Activated CD4-positive, alpha-beta T cell treated with anti-CD3 and anti-CD28 coated beads, Interleukin-2, amount 10 ng/mL, durations not matched to agents 24 days and 14 days (primary cell): ENCODE data around the gene SLC26A11. TPM values are rescaled to one million over a fixed set of nuclear protein-coding genes. Genes with fewer than 3 reads are reported as not detected.

Source experiments
- DNase-seq: peaks from one replicate; pipeline ENCODE4 v3.0.0; 2022
- H3K27ac Mint-ChIP-seq: one replicate; pipeline ENCODE4 v1.8.0; 2022; ENCODE audit warnings: mild to moderate bottlenecking, mixed read lengths
- H3K27me3 Mint-ChIP-seq: one replicate; pipeline ENCODE4 v1.8.0; 2022; ENCODE audit warnings: mixed read lengths
- H3K36me3 Mint-ChIP-seq: one replicate; pipeline ENCODE4 v1.8.0; 2022; ENCODE audit warnings: low read depth, mild to moderate bottlenecking, mixed read lengths
- H3K4me1 Mint-ChIP-seq: one replicate; pipeline ENCODE4 v1.8.0; 2021; ENCODE audit warnings: mixed read lengths
- H3K4me3 Mint-ChIP-seq: one replicate; pipeline ENCODE4 v1.8.0; 2022; ENCODE audit warnings: mild to moderate bottlenecking, moderate library complexity, mixed read lengths
- H3K9me3 Mint-ChIP-seq: one replicate; pipeline ENCODE4 v1.8.0; 2021; ENCODE audit warnings: mixed read lengths
- intact Hi-C: fragments of 100-400 bp; cut with micrococcal nuclease; formaldehyde crosslinking; loops from one replicate; pipeline ENCODE4 v1.15.1; 2023
- total RNA-seq: library from RNA; stranded (reverse); gene quantifications from 2 replicates; pipeline ENCODE4 v1.2.3, GENCODE V29; 2022

Gene SLC26A11
- total RNA-seq, 1 donor from 2014 or later = 4.3 TPM

DNA sequence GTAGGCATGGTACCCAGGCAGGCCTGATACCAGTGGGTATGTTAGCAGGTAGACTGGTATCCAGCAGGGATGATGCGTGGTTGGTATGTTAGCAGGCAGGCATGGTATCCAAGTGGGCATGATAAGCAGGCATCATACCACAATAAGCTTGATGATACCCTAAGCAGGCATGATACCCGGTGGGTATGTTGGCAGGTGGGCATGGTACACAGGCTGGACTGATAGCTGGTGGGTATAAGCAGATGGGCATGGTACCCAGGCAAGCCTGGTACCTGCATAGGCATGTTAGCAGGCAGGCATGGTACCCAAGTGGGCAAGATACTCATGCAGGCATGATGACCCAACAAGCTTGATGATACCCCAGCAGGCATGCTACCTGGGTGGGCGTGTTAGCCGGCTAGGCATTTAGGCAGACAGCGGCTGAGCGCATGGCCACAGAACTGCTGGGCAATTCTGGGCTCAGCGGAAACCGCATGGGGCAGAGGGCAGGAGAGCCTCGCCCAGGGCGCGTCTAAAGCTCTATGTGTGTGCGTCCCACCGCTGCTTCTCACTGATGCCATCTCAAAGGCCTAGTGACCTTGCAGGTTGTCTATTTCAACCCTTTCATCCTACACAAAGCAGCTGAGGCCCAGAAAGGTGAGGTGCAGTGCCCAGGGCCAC is 2.4 kb upstream of the SLC26A11 start:
- H3K9me3 Mint-ChIP-seq = no peaks in the 10 kb centered on the region
- H3K27me3 Mint-ChIP-seq = peaks cover 2% of the 10 kb centered on the region
- intact Hi-C loops = loop anchor here (2.0 to 5.0 kb wide), 3 partner anchors 34 to 71 kb away; partner anchors contain the start of gene EIF4A3
- H3K4me1 Mint-ChIP-seq = peaks cover 8% of the 10 kb centered on the region
- no peak overlapping the region for H3K4me3 Mint-ChIP-seq
- H3K27ac Mint-ChIP-seq = no peak overlapping the region
- H3K36me3 Mint-ChIP-seq = peaks cover 9% of the 10 kb centered on the region
- DNase-seq = no peak

- peak overlapping the region; percentile 73 for H3K27ac Mint-ChIP-seq
- peaks cover 8% of the 10 kb centered on the region for H3K4me1 Mint-ChIP-seq
- peaks cover 2% of the 10 kb centered on the region for H3K27me3 Mint-ChIP-seq
- H3K4me3 Mint-ChIP-seq = peak overlapping the region; percentile 93
- no peak for DNase-seq
- peaks cover 9% of the 10 kb centered on the region for H3K36me3 Mint-ChIP-seq
- no peaks in the 10 kb centered on the region for H3K9me3 Mint-ChIP-seq
- intact Hi-C loops = loop anchor here (2.0 to 5.0 kb wide), 3 partner anchors 34 to 72 kb away; partner anchors contain the start of gene EIF4A3
These were observed 1.8 kb upstream of the SLC26A11 start for GRCh38 chr17:80218391-80218790.

GRCh38 chr17:80219013-80219762 is 1.0 kb upstream of the SLC26A11 start:
- H3K27ac Mint-ChIP-seq = peak overlapping the region; percentile 91
- H3K27me3 Mint-ChIP-seq = peaks cover 2% of the 10 kb centered on the region
- intact Hi-C loops = loop anchor here (2.0 to 5.0 kb wide), 3 partner anchors 33 to 72 kb away; partner anchors contain the start of gene EIF4A3
- peak overlapping the region; percentile 93 for H3K4me3 Mint-ChIP-seq
- peak; percentile 94 for DNase-seq
- H3K36me3 Mint-ChIP-seq = peaks cover 9% of the 10 kb centered on the region
- H3K4me1 Mint-ChIP-seq = peaks cover 11% of the 10 kb centered on the region
- H3K9me3 Mint-ChIP-seq = no peaks in the 10 kb centered on the region

- intact Hi-C loops = loop anchor here (2.0 to 5.0 kb wide), 3 partner anchors 33 to 73 kb away; partner anchors contain the start of gene EIF4A3
These were observed 519 bp upstream of the SLC26A11 start for GRCh38 chr17:80219763-80220053.

DNA sequence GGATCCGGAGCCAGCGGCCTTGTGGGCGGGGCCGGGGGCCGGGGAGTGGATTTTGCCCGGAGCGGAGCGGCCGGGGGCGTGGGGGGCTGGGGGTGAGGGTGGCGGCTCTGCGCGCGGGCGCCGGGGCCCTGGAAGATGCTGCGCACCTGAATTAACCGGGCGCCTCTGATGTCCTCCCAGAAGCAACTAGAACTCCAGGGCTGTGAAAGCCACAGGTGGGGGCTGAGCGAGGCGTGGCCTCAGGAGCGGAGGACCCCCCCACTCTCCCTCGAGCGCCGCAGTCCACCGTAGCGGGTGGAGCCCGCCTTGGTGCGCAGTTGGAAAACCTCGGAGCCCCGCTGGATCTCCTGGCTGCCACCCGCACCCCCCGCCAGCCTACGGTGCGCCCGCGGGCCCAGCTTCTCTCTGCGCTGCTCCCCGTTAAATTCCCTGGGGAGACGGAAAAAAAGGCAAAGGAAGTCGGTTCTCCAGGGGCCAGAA is 549 bp downstream of the SLC26A11 start:
- H3K27me3 Mint-ChIP-seq = peaks cover 2% of the 10 kb centered on the region
- H3K4me3 Mint-ChIP-seq = peak overlapping the region; percentile 77
- peaks cover 11% of the 10 kb centered on the region for H3K4me1 Mint-ChIP-seq
- H3K27ac Mint-ChIP-seq = peak overlapping the region; percentile 60
- no peaks in the 10 kb centered on the region for H3K9me3 Mint-ChIP-seq
- peak; percentile 67 for DNase-seq
- peaks cover 9% of the 10 kb centered on the region for H3K36me3 Mint-ChIP-seq
- intact Hi-C loops = no loop called here

More at GRCh38 chr17:80219763-80220053, 519 bp upstream of the SLC26A11 start:
- Mint-ChIP-seq H3K27me3 (peaks cover 2% of the 10 kb centered on the region), H3K9me3 (no peaks in the 10 kb centered on the region), H3K4me3 (peak overlapping the region; percentile 93), H3K27ac (peak overlapping the region; percentile 91), H3K36me3 (peaks cover 9% of the 10 kb centered on the region), H3K4me1 (peaks cover 11% of the 10 kb centered on the region)
- DNase-seq = no peak

- H3K9me3 Mint-ChIP-seq = no peaks in the 10 kb centered on the region
- H3K36me3 Mint-ChIP-seq = peaks cover 2% of the 10 kb centered on the region
- H3K27ac Mint-ChIP-seq = peak overlapping the region; percentile 60
- H3K4me3 Mint-ChIP-seq = peak overlapping the region; percentile 77
- peaks cover 11% of the 10 kb centered on the region for H3K4me1 Mint-ChIP-seq
- intact Hi-C loops = no loop called here
- no peak for DNase-seq
- peaks cover 2% of the 10 kb centered on the region for H3K27me3 Mint-ChIP-seq
These were observed 1.3 kb downstream of the SLC26A11 start for GRCh38 chr17:80221351-80222105.

GRCh38 chr17:80222376-80223141 is 2.3 kb downstream of the SLC26A11 start:
- no peak for DNase-seq
- peaks cover under 1% of the 10 kb centered on the region for H3K36me3 Mint-ChIP-seq
- peaks cover 2% of the 10 kb centered on the region for H3K27me3 Mint-ChIP-seq
- no peaks in the 10 kb centered on the region for H3K9me3 Mint-ChIP-seq
- H3K4me1 Mint-ChIP-seq = peaks cover 11% of the 10 kb centered on the region
- intact Hi-C loops = no loop called here
- H3K4me3 Mint-ChIP-seq = no peak overlapping the region
- no peak overlapping the region for H3K27ac Mint-ChIP-seq

- H3K36me3 Mint-ChIP-seq = no peaks in the 10 kb centered on the region
- no peaks in the 10 kb centered on the region for H3K9me3 Mint-ChIP-seq
- H3K27ac Mint-ChIP-seq = no peak overlapping the region
- intact Hi-C loops = no loop called here
- H3K27me3 Mint-ChIP-seq = peaks cover 2% of the 10 kb centered on the region
- H3K4me1 Mint-ChIP-seq = peaks cover 11% of the 10 kb centered on the region
- DNase-seq = no peak
- H3K4me3 Mint-ChIP-seq = peak overlapping the region; percentile 21
These were observed 3.1 kb downstream of the SLC26A11 start for GRCh38 chr17:80223142-80223815.

- H3K27me3 Mint-ChIP-seq = peaks cover 2% of the 10 kb centered on the region
- intact Hi-C loops = no loop called here
- no peaks in the 10 kb centered on the region for H3K9me3 Mint-ChIP-seq
- H3K36me3 Mint-ChIP-seq = no peaks in the 10 kb centered on the region
- peaks cover 9% of the 10 kb centered on the region for H3K4me1 Mint-ChIP-seq
- no peak overlapping the region for H3K4me3 Mint-ChIP-seq
- no peak overlapping the region for H3K27ac Mint-ChIP-seq
- DNase-seq = no peak
These were observed 3.7 kb downstream of the SLC26A11 start for GRCh38 chr17:80223838-80224497.

DNA sequence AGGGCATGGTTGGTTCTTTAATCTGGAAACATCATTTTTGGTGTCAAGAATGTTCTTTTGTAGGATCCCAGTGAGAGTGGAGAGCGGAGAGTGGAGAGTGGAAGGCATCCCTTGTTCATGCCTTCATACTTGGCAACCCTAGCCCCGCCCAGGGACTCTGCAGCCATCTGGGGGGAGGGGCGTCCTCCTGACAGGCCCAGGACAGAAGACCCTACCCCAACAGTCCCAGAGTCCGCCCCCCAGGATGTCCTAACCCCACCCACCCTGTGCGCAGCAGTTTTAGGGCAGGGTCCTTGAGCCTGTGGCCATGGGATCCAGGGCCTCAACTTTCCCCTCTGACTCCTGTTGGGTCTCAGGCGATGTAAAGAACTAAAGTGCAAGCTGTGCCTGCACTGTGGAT is 4.5 kb downstream of the SLC26A11 start:
- Mint-ChIP-seq H3K27me3 (peaks cover 2% of the 10 kb centered on the region), H3K36me3 (no peaks in the 10 kb centered on the region), H3K27ac (no peak overlapping the region), H3K4me1 (peaks cover 4% of the 10 kb centered on the region), H3K9me3 (no peaks in the 10 kb centered on the region), H3K4me3 (no peak overlapping the region)
- intact Hi-C loops = no loop called here
- DNase-seq = no peak

GRCh38 chr17:80225230-80225629 is 5.0 kb downstream of the SLC26A11 start:
- Mint-ChIP-seq H3K4me1 (peaks cover 4% of the 10 kb centered on the region), H3K27ac (no peak overlapping the region), H3K4me3 (no peak overlapping the region), H3K27me3 (peaks cover 2% of the 10 kb centered on the region), H3K9me3 (no peaks in the 10 kb centered on the region), H3K36me3 (no peaks in the 10 kb centered on the region)
- no peak for DNase-seq
- intact Hi-C loops = no loop called here

DNA sequence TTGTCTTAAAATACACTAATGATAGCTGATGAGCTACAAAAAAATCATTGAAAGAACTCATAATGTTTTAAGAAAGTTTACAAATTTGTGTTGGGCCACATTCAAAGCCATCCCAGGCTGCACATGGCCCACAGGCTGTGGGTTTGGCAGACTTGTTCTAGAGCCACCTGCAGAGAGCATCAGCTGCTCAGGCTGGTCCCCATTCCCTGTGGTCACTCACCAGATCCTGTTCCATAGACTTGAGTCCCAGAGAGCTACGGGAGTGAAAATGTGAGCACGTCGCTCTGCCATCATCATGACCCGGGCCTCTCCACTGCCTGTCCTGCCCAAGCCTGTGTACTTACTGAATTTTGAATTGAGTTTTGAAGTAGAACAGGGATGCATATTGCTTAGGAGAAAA is 6.9 kb downstream of the SLC26A11 start:
- intact Hi-C loops = no loop called here
- peaks cover 6% of the 10 kb centered on the region for H3K9me3 Mint-ChIP-seq
- no peaks in the 10 kb centered on the region for H3K27me3 Mint-ChIP-seq
- no peak overlapping the region for H3K4me3 Mint-ChIP-seq
- no peak for DNase-seq
- no peak overlapping the region for H3K27ac Mint-ChIP-seq
- peaks cover 4% of the 10 kb centered on the region for H3K36me3 Mint-ChIP-seq
- peaks cover 3% of the 10 kb centered on the region for H3K4me1 Mint-ChIP-seq
